Coronary artery (tissue), 2 donors: ENCODE results near the gene ASCL2.

ENCODE experiments used
- DNase-seq: peaks from one replicate; pipeline ENCODE4 v3.0.0-alpha.2; 2017; ENCODE audit warnings: low spot score
- H3K27ac ChIP-seq, 2 donors: fragments of 200-600 bp; sonication (generic); one replicate each; pipeline ENCODE4 v1.5.1; 2016 to 2019
- H3K4me3 ChIP-seq: fragments of 200-600 bp; sonication (generic); 2 replicates; pipeline ENCODE4 v1.5.1; 2016; ENCODE audit warnings: mild to moderate bottlenecking, moderate library complexity
- TF ChIP-seq, protein P1 (sequence below): fragments of 200-600 bp; sonication (generic); IDR thresholded peaks from one replicate; pipeline ENCODE4 v1.5.1; 2019; ENCODE audit warnings: antibody characterized with exemption

Gene ASCL2

DNA sequence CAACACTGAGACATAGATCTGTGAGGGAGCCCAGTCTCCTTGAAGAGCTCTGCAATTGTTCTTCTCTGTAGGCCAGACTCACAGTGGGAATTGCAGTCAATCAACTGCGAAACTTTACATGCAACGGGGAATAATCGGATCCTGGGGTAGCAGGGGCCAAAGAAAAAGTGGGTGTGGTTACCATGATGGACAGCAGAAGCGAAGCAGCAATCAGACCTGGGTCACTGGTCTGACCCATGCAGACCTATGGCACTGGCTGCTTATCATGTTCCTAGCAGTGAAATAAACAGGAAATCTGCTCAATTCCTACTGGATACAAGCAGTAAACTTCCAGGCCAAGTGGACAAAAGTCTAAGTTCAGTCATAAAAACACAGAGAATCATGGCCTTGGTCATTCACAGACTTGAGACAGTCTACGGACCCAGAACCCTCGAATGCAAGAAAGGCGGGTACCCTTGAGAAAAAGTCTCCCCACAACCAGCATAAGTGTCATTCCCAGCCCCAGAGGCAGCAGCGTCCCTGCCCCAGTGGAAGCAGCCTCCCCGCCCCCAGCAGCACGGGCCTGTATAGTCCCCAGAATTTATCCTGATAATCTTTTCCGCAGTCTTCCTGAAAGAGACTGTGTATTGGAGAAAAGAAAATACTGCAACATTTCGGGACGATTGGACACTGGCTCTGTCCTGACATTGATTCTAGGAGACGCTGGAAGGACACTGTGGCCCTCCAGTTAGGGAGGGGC is 34.6 kb downstream of the ASCL2 start:
- no peak for DNase-seq
- H3K4me3 ChIP-seq, result no peak overlapping the region
- H3K27ac ChIP-seq, result no peak overlapping the region
- TF ChIP-seq, protein P1, sequence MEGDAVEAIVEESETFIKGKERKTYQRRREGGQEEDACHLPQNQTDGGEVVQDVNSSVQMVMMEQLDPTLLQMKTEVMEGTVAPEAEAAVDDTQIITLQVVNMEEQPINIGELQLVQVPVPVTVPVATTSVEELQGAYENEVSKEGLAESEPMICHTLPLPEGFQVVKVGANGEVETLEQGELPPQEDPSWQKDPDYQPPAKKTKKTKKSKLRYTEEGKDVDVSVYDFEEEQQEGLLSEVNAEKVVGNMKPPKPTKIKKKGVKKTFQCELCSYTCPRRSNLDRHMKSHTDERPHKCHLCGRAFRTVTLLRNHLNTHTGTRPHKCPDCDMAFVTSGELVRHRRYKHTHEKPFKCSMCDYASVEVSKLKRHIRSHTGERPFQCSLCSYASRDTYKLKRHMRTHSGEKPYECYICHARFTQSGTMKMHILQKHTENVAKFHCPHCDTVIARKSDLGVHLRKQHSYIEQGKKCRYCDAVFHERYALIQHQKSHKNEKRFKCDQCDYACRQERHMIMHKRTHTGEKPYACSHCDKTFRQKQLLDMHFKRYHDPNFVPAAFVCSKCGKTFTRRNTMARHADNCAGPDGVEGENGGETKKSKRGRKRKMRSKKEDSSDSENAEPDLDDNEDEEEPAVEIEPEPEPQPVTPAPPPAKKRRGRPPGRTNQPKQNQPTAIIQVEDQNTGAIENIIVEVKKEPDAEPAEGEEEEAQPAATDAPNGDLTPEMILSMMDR, result no peak

DNA sequence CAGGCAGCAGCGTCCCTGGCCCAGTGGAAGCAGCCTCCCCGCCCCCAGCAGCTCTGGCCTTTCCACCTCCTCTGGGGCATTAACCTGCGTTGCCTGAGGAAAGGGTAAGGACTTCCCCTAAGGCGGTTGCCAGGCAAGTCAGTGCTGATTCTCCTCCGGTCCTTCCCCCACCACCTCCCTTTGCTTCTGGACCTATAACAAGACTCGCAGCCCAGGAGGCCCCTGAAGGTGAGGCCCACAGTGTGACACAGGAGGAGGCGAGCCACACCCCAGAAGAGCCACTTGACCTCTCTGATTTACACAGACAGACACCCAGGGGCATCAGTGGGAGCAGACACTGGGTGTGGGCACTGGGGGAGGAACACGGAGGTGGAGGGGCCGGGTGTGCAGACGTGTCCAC is 35.4 kb downstream of the ASCL2 start:
- TF ChIP-seq, protein P1, result no peak
- Histone ChIP-seq H3K27ac (no peak overlapping the region), H3K4me3 (no peak overlapping the region)
- DNase-seq, result no peak

DNA sequence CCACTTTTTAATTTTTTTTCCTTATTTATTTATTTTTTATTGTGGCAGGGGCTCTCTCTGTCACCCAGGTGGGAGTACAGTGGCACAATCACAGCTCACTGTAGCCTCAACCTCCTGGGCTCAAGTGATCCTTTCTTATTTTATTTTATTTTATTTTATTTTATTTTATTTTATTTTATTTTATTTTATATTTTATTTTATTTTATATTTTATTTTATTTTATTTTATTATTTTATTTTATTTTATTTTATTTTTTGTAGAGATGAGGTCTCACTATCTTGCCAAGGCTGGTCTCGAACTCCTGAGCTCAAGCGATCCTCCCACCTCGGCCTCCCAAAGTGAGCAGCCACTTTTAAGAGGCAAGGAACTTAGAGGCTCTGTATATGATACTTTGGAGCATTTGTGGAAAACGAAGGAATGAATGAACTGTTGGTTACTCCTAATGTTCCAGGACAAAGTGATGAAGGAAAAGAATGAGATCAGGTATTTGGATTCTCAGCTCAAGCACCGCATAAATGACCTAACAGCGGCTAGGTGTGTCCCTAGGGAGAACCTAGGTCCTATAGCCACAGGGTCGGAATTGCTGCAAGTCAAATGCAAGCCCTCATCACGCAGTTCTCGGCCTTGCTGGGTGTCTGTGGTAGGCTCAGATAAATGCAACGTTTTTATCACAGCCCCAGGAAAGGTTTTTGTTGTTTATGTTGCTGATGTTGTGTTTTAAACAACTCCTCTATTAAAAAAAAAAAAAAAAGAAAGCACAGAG is 36.5 kb downstream of the ASCL2 start:
- Histone ChIP-seq H3K4me3 (no peak overlapping the region), H3K27ac (no peak overlapping the region)
- TF ChIP-seq, protein P1, result no peak
- no peak for DNase-seq

DNA sequence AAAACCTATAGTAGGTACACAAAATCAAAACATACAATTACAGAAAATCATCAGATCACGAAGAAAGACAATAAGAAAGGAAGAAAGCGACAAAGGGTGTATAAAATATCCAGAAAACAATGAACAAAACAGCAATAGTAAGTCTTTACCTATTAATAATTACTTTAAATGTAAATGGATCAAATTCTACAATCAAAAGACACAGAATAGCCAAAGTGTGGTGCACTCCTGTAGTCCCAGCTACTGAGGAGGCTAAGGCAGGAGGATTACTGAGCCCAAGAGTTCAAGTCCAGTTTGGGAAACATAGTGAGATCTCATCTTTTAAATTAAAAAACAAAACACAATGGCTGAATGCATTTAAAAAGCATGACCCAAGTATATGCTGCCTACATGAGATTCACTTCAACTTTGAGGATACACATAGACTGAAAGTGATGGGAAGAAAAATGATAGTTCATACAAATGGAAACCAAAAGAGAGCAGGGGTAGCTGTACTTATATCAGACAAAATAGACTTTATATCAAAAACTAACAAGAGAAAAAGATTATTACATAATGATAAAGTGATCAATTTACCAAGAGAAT is 40.6 kb downstream of the ASCL2 start:
- no peak overlapping the region for H3K27ac ChIP-seq
- DNase-seq, result no peak
- H3K4me3 ChIP-seq, result no peak overlapping the region
- TF ChIP-seq, protein P1, result no peak

DNA sequence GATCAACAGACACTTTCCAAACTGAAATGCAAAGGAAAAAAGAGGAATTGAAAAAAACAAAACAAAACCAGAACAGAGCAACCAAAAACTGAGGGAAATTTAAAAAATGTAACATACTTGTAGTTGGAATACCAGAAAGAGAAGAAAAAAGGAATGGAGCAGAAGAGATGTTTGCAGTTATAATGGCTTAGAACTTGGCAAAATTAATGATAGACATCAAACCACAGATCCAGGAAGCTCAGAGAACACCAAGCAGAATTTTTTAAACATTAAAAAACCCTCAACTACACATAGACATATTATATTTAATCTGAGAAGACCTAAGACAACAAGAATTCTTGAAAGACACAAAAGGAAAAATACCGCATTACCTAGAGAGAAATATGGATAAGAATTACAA is 46.1 kb downstream of the ASCL2 start:
- TF ChIP-seq, protein P1, result no peak

DNA sequence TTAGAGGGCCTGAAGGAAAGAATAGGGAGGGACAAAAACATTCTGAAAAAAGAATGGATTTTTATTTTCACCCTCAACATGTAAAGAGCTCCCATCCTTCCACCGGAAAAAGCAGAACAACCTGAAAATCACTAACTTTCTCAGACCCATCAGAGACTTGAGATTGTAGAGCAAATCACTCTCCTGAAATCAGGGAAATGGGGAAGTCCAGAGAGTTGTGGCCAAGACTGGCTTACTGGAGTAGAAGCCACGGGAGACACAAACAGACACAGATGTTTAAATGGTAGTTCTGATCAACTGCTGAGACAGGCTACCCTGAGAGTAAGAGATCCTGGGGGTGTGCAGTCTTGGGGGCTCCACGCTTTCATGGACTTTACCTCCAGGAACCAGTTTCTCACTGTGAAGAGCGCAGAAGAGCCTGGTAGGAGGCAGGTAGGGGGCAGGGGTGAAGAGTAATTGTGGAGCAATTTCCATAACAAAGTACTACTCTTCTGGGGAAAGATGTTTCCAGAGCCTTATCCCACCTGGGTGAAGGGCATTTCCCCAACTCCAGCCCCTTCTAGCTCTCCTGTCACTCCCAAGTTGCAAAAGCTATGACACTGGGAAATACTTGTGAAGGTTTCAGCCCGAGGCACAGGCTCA is 47.1 kb downstream of the ASCL2 start:
- TF ChIP-seq, protein P1, result no peak
- no peak overlapping the region for H3K27ac ChIP-seq
- DNase-seq, result no peak
- no peak overlapping the region for H3K4me3 ChIP-seq

More for the DNA sequence above, 46.1 kb downstream of the ASCL2 start:
- DNase-seq, result no peak
- no peak overlapping the region for H3K27ac ChIP-seq
- H3K4me3 ChIP-seq, result no peak overlapping the region
